ENCODE measurements around the gene GALR2. TPM values are rescaled to one million over a fixed set of nuclear protein-coding genes. Genes with fewer than 3 reads are reported as not detected.

GALR2 gene, protein sequence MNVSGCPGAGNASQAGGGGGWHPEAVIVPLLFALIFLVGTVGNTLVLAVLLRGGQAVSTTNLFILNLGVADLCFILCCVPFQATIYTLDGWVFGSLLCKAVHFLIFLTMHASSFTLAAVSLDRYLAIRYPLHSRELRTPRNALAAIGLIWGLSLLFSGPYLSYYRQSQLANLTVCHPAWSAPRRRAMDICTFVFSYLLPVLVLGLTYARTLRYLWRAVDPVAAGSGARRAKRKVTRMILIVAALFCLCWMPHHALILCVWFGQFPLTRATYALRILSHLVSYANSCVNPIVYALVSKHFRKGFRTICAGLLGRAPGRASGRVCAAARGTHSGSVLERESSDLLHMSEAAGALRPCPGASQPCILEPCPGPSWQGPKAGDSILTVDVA
- 0.87 to 1.8 TPM (median 1.4 TPM) in 5 replicates for total RNA-seq (2022; extraction: Qiagen RNA extraction; ENCODE audit: low read depth)

GRCh38 chr17:76074390-76075363, at the start of gene GALR2:
Gene GALR2 (plus strand): TSS chr17:76074781. CDS start chr17:76074884, 103 bp downstream.

GRCh38 chr17:76027159-76027839, 47.3 kb upstream of the GALR2 start, which contains the start of gene EVPL:
Gene EVPL (minus strand): TSS chr17:76027306. CDS start chr17:76027198, 108 bp downstream.

DNA sequence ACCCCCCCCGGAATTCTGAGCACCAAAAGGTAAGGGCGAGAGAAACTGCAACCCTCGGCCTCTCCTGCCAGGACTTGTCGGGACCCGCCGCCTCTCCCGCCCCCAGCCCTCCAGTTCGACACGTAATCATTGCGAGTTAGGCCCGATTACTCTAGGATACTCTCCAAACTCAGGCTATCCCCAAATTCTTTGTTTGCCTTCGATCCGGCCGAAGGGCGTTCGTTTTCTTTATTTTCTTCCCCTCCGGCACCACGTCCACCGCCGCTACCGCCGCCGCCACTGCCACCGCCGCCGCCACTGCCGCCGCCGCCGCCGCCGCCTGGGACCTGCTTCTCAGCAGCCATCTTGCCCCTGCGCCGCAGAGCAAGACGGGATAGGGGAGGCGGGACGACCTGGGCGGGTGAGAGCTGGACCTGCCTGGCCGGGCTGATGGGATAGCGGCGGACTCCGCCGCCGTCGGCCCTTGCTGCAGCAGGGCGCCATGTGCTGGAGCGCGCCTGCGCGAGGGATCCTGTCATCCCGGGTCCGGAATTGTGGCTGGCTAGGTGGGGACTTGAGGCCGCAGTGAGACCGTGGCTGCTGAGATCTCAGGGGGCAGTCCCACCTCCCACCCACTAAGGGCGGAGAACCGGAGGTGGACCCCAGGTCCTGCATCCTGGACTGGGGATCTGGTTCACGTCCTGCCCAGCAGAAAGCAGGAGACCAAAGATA, 2.3 kb upstream of the GALR2 start, which contains the start of gene SRP68:
Gene SRP68 (minus strand): TSS at position 370 of the 711 bp plus-strand sequence. CDS start 26 bp downstream, at position 344.

GRCh38 chr17:76078860-76079534, 4.4 kb downstream of the GALR2 start, which contains the start of gene ZACN:
Gene ZACN (plus strand): TSS chr17:76079182. CDS start chr17:76079265, 83 bp downstream.

DNA sequence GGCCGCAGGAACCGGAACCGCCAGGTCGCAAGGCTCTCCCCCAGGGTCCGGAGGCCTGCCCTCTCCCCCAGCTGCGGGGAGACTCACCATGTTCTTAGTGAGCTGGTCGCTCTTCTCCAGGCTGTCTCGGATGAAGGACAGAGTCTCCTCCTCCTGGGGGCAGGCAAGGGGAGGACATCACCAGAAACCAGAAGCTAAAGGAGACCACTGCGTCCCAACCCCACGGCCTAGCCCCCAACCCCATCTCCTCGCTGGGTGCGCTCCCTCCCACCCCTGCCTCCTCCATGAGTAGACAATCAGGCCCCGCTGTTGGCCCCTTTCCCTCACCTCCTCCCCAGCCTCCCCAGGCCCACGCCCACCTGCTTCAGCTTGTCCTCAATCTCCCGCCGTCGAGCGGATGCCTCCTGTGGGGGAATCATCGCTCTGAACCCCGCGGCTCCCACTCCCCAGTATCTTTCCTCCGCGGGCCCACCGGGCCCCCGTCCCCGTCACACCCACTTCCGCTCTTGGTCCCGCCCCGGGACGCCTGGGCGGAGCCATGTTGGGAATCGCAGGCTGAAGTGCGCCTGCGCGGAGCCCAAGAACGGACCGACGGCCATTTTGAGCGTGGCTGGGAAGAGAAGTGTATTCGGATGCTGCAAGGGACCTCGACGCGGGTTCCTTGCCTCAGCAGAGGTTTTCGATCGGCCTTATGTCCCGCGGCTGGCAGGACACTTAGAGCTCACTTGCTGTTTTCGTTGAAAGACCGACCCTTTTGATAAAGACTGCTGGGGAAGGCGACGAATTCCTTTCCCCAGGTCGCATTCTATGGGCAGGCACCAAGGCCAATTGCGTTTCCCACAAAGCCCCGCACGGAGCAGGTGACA, 28.9 kb downstream of the GALR2 start, which contains the start of gene EXOC7:
Gene EXOC7 (minus strand): TSS at position 514 of the 866 bp plus-strand sequence. CDS start 95 bp downstream, at position 419.

Other genes starting within 250 kb of the GALR2 start
- 3.5 to 4.4 TPM (median 3.9 TPM) in 5 replicates for gene UNC13D, start 230.4 kb upstream of the GALR2 start, total RNA-seq (2022; extraction: Qiagen RNA extraction; ENCODE audit: low read depth)
- 88.0 to 99.5 TPM (median 93.9 TPM) in 5 replicates for gene WBP2, start 219.4 kb upstream of the GALR2 start, total RNA-seq (2022; extraction: Qiagen RNA extraction; ENCODE audit: low read depth)
- 108 to 201 TPM (median 148 TPM) in 5 replicates for gene TRIM47, start 196.2 kb upstream of the GALR2 start, total RNA-seq (2022; extraction: Qiagen RNA extraction; ENCODE audit: low read depth)
- 29.4 to 42.9 TPM (median 34.9 TPM) in 5 replicates for gene TRIM65, start 177.8 kb upstream of the GALR2 start, total RNA-seq (2022; extraction: Qiagen RNA extraction; ENCODE audit: low read depth)
- gene MRPL38, start 169.9 kb upstream of the GALR2 start, total RNA-seq (2022; extraction: Qiagen RNA extraction; ENCODE audit: low read depth), result 95.6 to 147 TPM (median 115 TPM) in 5 replicates
- 5.4 to 9.8 TPM (median 7.7 TPM) in 5 replicates for gene FBF1, start 133.7 kb upstream of the GALR2 start, total RNA-seq (2022; extraction: Qiagen RNA extraction; ENCODE audit: low read depth)
- gene ACOX1, start 95.6 kb upstream of the GALR2 start, total RNA-seq (2022; extraction: Qiagen RNA extraction; ENCODE audit: low read depth), result 14.9 to 20.3 TPM (median 16.5 TPM) in 5 replicates
- 20.8 to 26.6 TPM (median 24.1 TPM) in 5 replicates for gene TEN1, start 95.5 kb upstream of the GALR2 start, total RNA-seq (2022; extraction: Qiagen RNA extraction; ENCODE audit: low read depth)
- gene CDK3, start 73.9 kb upstream of the GALR2 start, total RNA-seq (2022; extraction: Qiagen RNA extraction; ENCODE audit: low read depth), result 3.7 to 5.7 TPM (median 4.5 TPM) in 5 replicates
- gene EVPL, start 47.5 kb upstream of the GALR2 start, total RNA-seq (2022; extraction: Qiagen RNA extraction; ENCODE audit: low read depth), result 11.3 to 17.7 TPM (median 16.7 TPM) in 5 replicates
- 80.0 to 91.6 TPM (median 81.8 TPM) in 5 replicates for gene SRP68, start 2.3 kb upstream of the GALR2 start, total RNA-seq (2022; extraction: Qiagen RNA extraction; ENCODE audit: low read depth)
- 0.07 to 0.51 TPM (median 0.27 TPM) in 5 replicates for gene ZACN, start 4.4 kb downstream of the GALR2 start, total RNA-seq (2022; extraction: Qiagen RNA extraction; ENCODE audit: low read depth)
- 52.2 to 67.3 TPM (median 65.2 TPM) in 5 replicates for gene EXOC7, start 29.0 kb downstream of the GALR2 start, total RNA-seq (2022; extraction: Qiagen RNA extraction; ENCODE audit: low read depth)
- 0.19 to 0.42 TPM (median 0.37 TPM) in 5 replicates for gene FOXJ1, start 66.5 kb downstream of the GALR2 start, total RNA-seq (2022; extraction: Qiagen RNA extraction; ENCODE audit: low read depth)
- 4.5 to 8.0 TPM (median 6.0 TPM) in 5 replicates for gene RNF157, start 165.7 kb downstream of the GALR2 start, total RNA-seq (2022; extraction: Qiagen RNA extraction; ENCODE audit: low read depth)
- 49.9 to 93.6 TPM (median 74.1 TPM) in 5 replicates for gene UBALD2, start 190.6 kb downstream of the GALR2 start, total RNA-seq (2022; extraction: Qiagen RNA extraction; ENCODE audit: low read depth)
- gene QRICH2, start 233.5 kb downstream of the GALR2 start, total RNA-seq (2022; extraction: Qiagen RNA extraction; ENCODE audit: low read depth), result 0.56 to 1.9 TPM (median 0.67 TPM) in 5 replicates